ENCODE results near the gene KCNH3.

KCNH3 gene

GRCh38 chr12:49588281-49588680 is 49.5 kb downstream of the KCNH3 start:
- TF ChIP-seq CTCF (IDR thresholded peaks at IDR 0.05; ENCODE audit: poor library complexity, severe bottlenecking), result no peak
- no peak for ATAC-seq (ENCODE audit: low read depth)
- no peaks in the 10 kb centered on the region for H3K27me3 ChIP-seq (ENCODE audit: insufficient read depth, poor library complexity, severe bottlenecking)
- peaks cover 3% of the 10 kb centered on the region for H3K9me3 ChIP-seq (ENCODE audit: severe bottlenecking)
- no peaks in the 10 kb centered on the region for H3K4me1 ChIP-seq (ENCODE audit: insufficient read depth, poor library complexity, severe bottlenecking)
- H3K4me3 ChIP-seq (ENCODE audit: severe bottlenecking), result no peak overlapping the region
- DNase-seq (ENCODE audit: low spot score), result no peak
- H3K36me3 ChIP-seq (ENCODE audit: low read depth), result no peaks in the 10 kb centered on the region; the same call in 1 of the 2 replicates
- H3K27ac ChIP-seq (ENCODE audit: poor library complexity, severe bottlenecking), result no peak overlapping the region

- Histone ChIP-seq H3K4me3 (ENCODE audit: severe bottlenecking) (no peak overlapping the region), H3K27ac (ENCODE audit: poor library complexity, severe bottlenecking) (no peak overlapping the region), H3K27me3 (ENCODE audit: insufficient read depth, poor library complexity, severe bottlenecking) (no peaks in the 10 kb centered on the region), H3K9me3 (ENCODE audit: severe bottlenecking) (peaks cover 3% of the 10 kb centered on the region), H3K4me1 (ENCODE audit: insufficient read depth, poor library complexity, severe bottlenecking) (no peaks in the 10 kb centered on the region), H3K36me3 (ENCODE audit: low read depth) (no peaks in the 10 kb centered on the region; the same call in 1 of the 2 replicates)
- DNase-seq (ENCODE audit: low spot score) (no peak), ATAC-seq (ENCODE audit: low read depth) (peak; percentile 40)
- TF ChIP-seq CTCF (IDR thresholded peaks at IDR 0.05; ENCODE audit: poor library complexity, severe bottlenecking), result no peak
Measured at GRCh38 chr12:49588721-49589516, 50.1 kb downstream of the KCNH3 start.

GRCh38 chr12:49598527-49598926 is 59.7 kb downstream of the KCNH3 start:
- Histone ChIP-seq H3K27ac (ENCODE audit: poor library complexity, severe bottlenecking) (no peak overlapping the region), H3K4me1 (ENCODE audit: insufficient read depth, poor library complexity, severe bottlenecking) (no peaks in the 10 kb centered on the region), H3K9me3 (ENCODE audit: severe bottlenecking) (no peaks in the 10 kb centered on the region), H3K4me3 (ENCODE audit: severe bottlenecking) (no peak overlapping the region), H3K27me3 (ENCODE audit: insufficient read depth, poor library complexity, severe bottlenecking) (no peaks in the 10 kb centered on the region), H3K36me3 (ENCODE audit: low read depth) (no peaks in the 10 kb centered on the region)
- TF ChIP-seq CTCF (IDR thresholded peaks at IDR 0.05; ENCODE audit: poor library complexity, severe bottlenecking), result no peak
- no peak for ATAC-seq (ENCODE audit: low read depth)
- DNase-seq (ENCODE audit: low spot score), result no peak

- no peaks in the 10 kb centered on the region for H3K36me3 ChIP-seq (ENCODE audit: low read depth)
- no peaks in the 10 kb centered on the region for H3K9me3 ChIP-seq (ENCODE audit: severe bottlenecking)
- ATAC-seq (ENCODE audit: low read depth) (no peak), DNase-seq (ENCODE audit: low spot score) (no peak)
- no peak overlapping the region for H3K27ac ChIP-seq (ENCODE audit: poor library complexity, severe bottlenecking)
- H3K27me3 ChIP-seq (ENCODE audit: insufficient read depth, poor library complexity, severe bottlenecking), result no peaks in the 10 kb centered on the region
- no peaks in the 10 kb centered on the region for H3K4me1 ChIP-seq (ENCODE audit: insufficient read depth, poor library complexity, severe bottlenecking)
- no peak overlapping the region for H3K4me3 ChIP-seq (ENCODE audit: severe bottlenecking)
- TF ChIP-seq CTCF (IDR thresholded peaks at IDR 0.05; ENCODE audit: poor library complexity, severe bottlenecking), result no peak
Measured at GRCh38 chr12:49599961-49600360, 61.1 kb downstream of the KCNH3 start.

- ATAC-seq (ENCODE audit: low read depth), result peak; percentile 10; the same call in 1 of the 3 replicates
- H3K4me3 ChIP-seq (ENCODE audit: severe bottlenecking), result no peak overlapping the region
- no peak for DNase-seq (ENCODE audit: low spot score)
- no peaks in the 10 kb centered on the region for H3K9me3 ChIP-seq (ENCODE audit: severe bottlenecking)
- H3K36me3 ChIP-seq (ENCODE audit: low read depth), result no peaks in the 10 kb centered on the region
- H3K27me3 ChIP-seq (ENCODE audit: insufficient read depth, poor library complexity, severe bottlenecking), result no peaks in the 10 kb centered on the region
- H3K4me1 ChIP-seq (ENCODE audit: insufficient read depth, poor library complexity, severe bottlenecking), result no peaks in the 10 kb centered on the region
- no peak overlapping the region for H3K27ac ChIP-seq (ENCODE audit: poor library complexity, severe bottlenecking)
- no peak for TF ChIP-seq CTCF (IDR thresholded peaks at IDR 0.05; ENCODE audit: poor library complexity, severe bottlenecking)
Measured at GRCh38 chr12:49603721-49604120, 64.9 kb downstream of the KCNH3 start.

Data from RWPE2 (cell line).